ENCODE data around the gene TMEM203.

TMEM203 gene

GRCh38 chr9:137193771-137194170, 11.7 kb downstream of the TMEM203 start:
- DNase-seq, result no peak

GRCh38 chr9:137192859-137193258, 12.6 kb downstream of the TMEM203 start:
- DNase-seq, result no peak

DNA sequence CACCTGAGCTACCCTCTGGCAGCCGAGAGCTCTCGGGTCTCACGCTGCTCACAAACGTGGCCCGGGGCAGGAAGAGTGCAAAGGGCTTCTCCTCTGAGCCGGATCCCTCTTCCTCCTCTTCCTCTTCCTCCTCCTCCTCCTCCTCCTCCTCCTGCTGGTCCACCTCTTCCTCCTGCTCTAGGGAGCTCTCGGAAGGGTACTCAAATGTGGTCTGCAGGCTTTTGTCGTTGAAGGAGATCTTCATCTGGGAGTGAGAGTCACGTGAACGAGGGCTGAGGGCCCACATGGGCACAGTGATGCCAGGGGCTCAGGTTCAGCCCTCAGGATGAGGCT, 13.0 kb downstream of the TMEM203 start:
- DNase-seq, result no peak

GRCh38 chr9:137191691-137192447, 13.6 kb downstream of the TMEM203 start:
- DNase-seq, result no peak

DNA sequence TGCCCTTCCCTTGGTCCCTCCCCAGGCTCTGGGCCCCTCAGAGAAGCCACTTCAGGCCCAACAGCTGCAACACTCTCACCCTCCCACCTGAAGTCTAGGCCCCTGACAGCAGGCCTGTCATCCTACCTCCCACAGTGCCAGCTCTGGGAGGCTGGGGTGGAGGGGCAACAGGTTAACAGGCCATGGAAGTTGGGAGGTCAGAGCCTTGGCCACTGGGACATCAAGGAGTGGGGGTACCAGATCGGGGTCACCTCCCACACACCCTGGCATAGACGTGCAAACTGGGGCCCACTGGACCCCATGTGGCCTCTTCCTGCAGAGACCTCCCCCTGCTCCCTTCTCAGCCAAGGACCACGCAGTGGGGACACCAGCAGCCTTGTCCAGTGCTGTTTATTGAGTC, 14.2 kb downstream of the TMEM203 start:
- no peak for DNase-seq

DNA sequence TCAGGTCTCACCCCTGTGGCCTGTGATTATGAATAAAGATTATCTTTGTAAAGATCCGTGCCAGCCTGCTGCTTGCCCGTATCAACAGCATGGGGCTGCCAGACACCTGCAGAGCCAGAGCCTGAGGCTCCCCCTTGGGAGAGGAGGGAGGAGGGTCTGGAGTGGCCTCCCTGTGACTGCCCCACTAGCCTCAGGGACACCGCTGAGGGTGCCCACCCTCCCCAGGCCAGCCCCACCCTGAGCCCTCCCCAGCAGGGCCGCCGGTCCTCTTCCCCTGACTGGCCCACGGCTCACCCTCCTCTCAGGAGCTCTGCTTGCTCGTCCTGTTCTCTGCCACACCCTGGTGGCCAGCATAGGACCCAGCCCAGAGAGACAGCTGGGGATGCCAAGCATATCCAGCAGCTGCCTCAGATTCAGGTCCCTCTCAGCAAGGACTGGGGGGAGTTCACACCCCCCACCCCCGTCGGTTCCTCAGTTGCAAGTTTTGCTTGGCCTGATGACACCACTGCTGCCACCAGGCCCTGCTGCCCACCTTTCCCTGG, 15.1 kb downstream of the TMEM203 start:
- no peak for DNase-seq

DNA sequence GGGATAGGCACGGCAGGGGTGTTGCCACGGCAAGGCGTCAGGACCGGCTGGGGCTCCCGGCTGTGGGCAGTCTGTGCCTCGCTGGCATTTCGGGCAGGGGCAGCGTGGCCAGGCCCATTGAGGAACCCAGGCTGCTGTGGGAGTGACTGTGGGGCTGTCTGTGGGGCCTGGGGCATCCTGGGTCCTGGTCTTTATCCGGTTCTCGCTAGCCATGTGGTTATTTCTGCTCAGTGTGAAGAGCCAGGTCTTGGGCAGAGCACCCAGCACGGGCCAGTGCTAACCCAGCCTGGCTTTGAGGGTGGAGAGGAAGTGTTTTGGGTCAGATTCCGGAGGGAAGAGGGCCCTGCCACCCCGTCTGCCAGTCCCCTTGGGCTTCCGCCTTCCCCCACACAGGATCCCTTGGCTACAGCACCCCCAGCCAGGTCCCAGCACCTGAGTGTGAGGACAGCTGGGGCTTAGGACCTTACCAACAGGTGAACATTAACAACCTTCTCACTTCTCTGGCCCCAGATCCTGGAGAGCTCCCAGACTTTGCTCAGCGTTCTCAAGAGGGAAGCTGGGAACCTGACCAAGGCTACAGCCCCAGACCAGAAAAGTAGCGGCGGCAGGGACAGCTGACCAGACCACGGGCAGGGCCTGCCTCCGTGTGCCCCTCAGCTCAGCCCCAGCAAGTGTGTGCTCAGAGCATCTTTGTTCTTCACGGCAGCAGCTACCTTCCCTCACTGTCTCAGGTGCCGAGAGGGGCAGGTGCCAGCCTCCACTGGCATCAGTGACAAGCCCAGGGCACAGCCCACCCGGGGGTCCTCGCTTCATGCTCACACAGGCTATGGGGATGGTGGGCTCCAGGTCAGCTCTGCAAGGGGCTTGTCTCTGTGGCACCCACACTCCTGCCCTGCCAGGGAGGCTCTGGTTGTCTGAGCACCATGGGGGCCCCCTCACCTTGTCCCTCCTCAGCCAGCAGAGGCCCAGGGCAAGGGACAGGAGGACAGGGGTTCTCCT, 15.9 kb downstream of the TMEM203 start:
- no peak for DNase-seq

DNA sequence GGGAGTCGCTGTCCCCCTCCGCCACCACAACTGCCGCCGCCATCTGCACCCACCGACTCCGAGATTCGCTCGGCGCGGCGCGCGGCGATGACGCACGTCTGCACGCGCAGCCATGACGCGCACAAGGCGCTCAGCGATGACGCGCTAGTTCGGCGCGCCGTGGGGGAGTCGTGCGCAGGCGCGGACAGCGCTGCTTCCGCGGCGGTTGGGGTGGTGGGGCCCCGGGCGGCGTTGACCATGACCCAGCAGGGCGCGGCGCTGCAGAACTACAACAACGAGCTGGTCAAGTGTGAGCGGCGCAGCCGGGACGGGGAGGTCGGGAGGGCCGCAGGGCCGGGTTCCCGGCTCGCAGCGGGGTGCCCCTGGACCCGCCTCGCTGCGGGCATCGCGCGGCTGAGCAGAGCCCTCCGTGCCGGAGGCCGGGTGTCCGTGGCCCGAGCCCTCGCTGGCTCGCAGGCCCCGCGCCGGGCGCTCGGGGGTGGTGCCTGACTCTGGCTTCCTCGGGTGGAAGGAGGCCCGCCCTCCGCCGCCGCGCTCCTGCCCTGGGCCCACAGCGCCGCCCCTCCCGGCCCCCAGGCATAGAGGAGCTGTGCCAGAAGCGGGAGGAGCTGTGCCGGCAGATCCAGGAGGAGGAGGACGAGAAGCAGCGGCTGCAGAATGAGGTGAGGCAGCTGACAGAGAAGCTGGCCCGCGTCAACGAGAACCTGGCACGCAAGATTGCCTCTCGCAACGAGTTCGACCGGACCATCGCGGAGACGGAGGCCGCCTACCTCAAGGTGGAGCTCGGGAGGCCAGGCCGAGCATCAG, 16.8 kb downstream of the TMEM203 start, which contains the start of the genes ANAPC2 and SSNA1:
Gene ANAPC2 (minus strand): TSS at position 71 of the 807 bp plus-strand sequence. CDS start 28 bp downstream, at position 43.
Gene SSNA1 (plus strand): TSS at position 187 of the 807 bp plus-strand sequence. CDS start 51 bp downstream, at position 238.
- peak; percentile 92 for DNase-seq

DNA sequence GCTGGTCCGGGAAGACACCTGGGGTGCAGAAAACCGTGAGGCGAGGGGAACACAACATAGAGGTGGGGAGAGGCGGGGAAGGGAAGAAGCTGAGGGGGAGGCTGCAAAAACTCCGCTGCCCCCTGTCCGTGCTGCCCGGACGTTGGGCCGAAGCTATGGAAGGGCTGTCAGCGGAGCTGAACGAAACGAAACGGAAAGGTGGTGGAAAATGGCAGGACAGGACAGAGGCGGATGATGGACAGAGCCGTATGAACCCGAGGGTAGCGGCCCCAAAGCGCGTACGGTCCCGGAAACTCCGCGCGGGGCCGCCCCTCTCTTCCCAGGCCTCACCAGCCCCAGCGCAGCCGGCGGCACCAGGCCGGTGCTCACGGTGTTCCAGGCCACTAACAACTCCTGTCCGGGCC, 17.4 kb downstream of the TMEM203 start:
- no peak for DNase-seq

- no peak for DNase-seq
These were observed 18.1 kb downstream of the TMEM203 start for GRCh38 chr9:137187386-137187785.

DNA sequence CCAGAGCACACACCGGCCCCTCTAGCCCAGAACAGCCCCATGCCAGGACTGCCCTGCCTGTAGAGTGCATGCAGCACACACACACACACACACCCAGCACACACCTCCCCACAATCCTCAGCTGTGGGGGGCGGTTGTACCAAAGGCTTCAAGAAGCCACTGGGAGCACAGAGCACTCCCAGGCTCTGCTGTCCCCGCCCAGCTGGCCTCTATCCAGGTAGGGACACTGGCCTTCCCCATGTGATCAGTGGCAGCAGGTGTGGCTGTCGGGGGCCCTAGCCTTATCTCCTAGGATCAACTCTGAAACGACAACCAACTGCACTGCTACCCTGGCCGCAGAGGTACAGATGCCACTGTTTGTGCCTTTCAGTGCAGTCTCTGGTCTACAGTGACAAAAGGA, 19.1 kb downstream of the TMEM203 start:
- DNase-seq, result no peak

DNA sequence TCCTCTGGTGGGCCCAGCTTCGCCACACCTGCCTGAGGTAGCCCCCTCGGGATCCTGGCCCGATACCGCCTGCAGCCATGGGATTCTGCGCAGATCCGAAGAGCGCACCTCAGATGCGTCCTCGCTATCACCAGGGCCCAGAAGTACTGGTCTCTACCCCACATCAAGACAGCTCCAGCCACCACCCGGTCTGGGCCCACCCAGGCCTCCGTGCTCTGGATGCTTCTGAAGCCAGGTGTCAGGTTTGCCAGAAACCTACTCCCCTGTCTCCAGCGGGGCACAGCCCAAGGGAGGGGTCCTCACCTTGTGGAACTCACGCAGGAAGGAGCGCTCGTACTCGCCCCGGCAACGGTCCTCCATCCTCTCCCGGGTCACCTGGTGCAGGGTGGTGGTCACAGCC, 19.5 kb downstream of the TMEM203 start:
- DNase-seq, result no peak

DNA sequence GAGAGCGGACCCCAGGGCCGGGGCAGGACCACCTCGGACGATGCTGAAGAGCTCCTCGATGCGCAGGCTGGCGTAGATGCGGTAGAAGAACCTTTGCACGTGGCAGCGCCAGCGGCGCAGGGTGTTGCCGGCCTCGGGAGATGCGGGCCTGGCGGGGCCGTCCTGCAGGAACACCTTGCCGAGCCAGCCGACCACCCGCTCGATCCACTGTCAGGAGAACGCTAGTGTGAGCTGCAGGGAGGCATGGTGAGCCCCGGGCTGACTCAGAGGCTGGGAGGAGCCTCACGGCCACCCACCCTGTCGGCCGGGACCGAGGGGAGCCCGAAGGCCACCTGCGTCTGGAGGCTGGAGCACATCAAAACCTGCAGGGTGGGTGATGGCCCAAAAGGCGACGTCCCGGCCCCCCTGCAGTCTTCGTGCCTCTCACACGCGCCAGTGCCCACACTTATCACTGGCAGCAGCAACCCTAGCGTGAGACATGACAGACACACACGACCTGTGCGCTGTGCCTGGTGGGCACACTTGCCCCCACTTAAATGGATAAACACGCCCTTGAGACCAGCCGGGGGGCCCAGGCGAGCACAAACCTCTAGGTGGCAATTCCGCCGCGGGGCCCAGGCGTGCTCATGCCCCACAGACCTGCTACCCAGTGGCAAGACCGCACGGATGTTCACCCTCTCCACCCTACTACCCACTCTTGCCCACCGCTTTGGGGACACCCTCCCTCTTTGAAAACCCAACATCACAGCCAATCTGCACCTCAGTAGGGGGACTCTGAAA, 20.4 kb downstream of the TMEM203 start:
- no peak for DNase-seq

- no peak for DNase-seq
These were observed 21.4 kb downstream of the TMEM203 start for GRCh38 chr9:137183980-137184595.

- no peak for DNase-seq
These were observed 22.6 kb downstream of the TMEM203 start for GRCh38 chr9:137182836-137183235.

- DNase-seq, result no peak
These were observed 23.8 kb downstream of the TMEM203 start for GRCh38 chr9:137181680-137182079.

DNA sequence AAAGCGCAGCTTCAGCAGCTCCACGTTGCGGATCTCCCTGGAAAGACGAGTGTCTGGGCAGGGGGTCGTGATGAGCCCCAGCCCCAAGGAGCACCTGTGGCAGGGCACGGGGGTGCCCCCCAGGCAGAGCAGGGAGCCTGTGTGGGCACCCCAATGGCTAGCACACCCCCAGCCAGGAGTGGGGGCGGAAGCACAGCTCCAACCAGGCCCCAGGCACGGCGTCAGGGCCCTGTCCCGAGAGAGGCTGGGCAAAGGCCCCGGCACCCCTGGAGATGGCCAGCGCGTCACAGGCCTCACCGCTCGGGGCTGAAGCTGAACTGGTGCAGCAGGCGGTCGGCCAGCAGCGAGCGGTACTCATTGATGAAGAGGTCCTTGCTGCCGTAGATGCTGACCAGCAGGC, 25.0 kb downstream of the TMEM203 start:
- no peak for DNase-seq

- DNase-seq, result no peak
These were observed 25.7 kb downstream of the TMEM203 start for GRCh38 chr9:137179761-137180160.

DNA sequence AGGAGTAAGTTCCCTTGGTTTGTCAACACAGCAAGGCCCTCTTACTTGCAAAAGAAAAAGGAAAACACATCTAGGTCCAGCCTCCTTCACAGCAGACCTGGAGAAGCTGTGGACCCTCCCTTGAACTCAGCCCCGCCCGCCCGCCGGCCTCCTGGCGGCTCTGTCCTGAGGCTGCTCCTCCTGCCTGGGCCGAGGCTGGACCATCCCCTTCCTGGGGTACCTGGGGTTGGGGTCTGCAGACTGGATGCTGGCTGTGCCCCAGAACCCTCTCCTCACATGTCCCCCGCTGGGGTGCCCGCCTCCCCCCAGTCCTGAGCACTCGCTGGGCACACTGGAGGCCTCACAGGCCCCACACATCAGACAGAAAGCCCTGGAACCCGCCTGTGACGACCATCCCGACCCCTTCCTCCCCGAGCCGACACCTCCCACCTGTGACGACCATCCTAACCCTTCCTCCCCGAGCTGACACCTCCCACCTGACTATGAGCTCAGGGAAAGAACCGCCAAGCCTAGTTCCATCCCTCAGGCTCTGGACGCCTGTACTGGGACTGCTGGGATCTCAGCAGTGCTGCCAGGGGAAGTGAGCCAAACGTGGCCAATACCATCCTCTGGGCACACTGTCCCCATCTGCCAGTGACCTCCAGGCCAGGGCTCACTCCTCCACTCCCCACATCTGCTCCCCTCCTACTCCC, 26.4 kb downstream of the TMEM203 start:
- no peak for DNase-seq

DNA sequence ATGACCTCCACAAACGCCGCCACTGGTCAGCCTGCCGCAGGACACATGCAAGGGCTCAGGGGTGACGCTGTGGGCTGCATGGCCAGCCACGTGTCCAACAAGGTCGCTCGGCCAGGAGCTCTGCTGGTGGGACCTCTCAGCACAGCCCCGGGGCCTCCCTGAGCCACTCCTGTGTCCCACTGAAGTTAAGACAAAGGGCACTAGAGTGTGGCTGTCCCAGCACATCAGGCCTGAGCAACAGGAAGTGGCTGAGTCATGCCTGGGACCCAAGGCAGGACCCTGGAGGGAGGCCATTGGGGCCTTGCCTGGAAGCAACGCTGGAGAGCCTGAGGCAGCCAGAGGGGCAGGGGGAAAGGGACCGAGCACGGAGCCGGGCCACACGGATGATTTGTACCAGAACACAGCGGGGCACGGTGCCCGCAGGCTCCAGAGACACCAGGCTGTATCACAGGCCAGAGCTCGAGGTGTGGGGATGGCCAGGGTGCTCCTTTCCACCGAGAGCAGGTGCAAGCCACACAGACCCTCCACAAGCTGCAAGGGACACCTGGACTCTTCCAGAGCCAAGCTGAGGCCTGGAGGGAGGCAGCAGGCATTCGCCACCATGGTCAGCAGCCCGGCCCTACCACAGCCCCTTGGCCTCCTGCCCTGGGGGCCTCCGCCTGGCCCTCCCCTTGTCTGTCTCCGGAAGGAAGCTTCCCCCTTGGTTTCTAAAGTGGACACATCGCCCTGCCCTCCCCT, 27.1 kb downstream of the TMEM203 start:
- no peak for DNase-seq
